Adrenal gland (tissue), 12 donors: ENCODE data around the gene LIPG. TPM values are rescaled to one million over a fixed set of nuclear protein-coding genes. Genes with fewer than 3 reads are reported as not detected.
A peak's percentile ranks its signal among the peaks of the same experiment; 100 is the strongest.

Experiments used
- DNase-seq, 7 donors: peaks; one replicate each; pipeline ENCODE4 v3.0.0-alpha.2; 2019 to 2020
- H3K27ac ChIP-seq, 5 donors: fragments of 200-600 bp; sonication (generic) in 4 of 5; 1 replicate in 3 of 5; 2 replicates in 2 of 5; pipeline versions ENCODE4 v1.5.1 to v1.8.0; 2016 to 2020; ENCODE audit warnings: mild to moderate bottlenecking in 1 of 5
- H3K27me3 ChIP-seq: fragments of 200-600 bp; 2 replicates; pipeline ENCODE4 v1.8.0; 2021
- H3K36me3 ChIP-seq, 2 donors: fragments of 200-600 bp; replicated peaks in 1 of 2; 1 replicate in 1 of 2; 2 replicates in 1 of 2; pipeline versions ENCODE4 v1.5.1 to v1.8.0; 2018 to 2022
- H3K4me1 ChIP-seq, 2 donors: fragments of 200-600 bp; replicated peaks in 1 of 2; 1 replicate in 1 of 2; 2 replicates in 1 of 2; pipeline versions ENCODE4 v1.5.1 to v1.8.0; 2018 to 2021
- H3K4me3 ChIP-seq, 4 donors: fragments of 200-600 bp; sonication (generic) in 3 of 4; one replicate each; pipeline ENCODE4 v1.5.1; 2016 to 2018
- H3K9me3 ChIP-seq, 3 donors: fragments of 200-600 bp; sonication (generic) in 1 of 3; replicated peaks in 1 of 3; 1 replicate in 2 of 3; 2 replicates in 1 of 3; pipeline versions ENCODE4 v1.5.1 to v1.8.0; 2016 to 2021
- POLR2A ChIP-seq, 2 donors: fragments of 450-650 bp; IDR thresholded peaks; one replicate each; pipeline ENCODE4 v1.6.1; 2017; ENCODE audit warnings: antibody characterized with exemption in 2 of 2, mild to moderate bottlenecking in 2 of 2, moderate library complexity in 1 of 2
- WGBS, 4 donors: extraction: QIAGEN DNeasy Blood & Tissue Kit in 2 of 4; methylation state at CpG; one replicate each; pipeline versions ENCODE4 v1.1.5 to v1.1.7; 2013 to 2017; 5-methylcytosine and 5-hydroxymethylcytosine counted together
- intact Hi-C, 2 donors: fragments of 100-400 bp; cut with DNase I; formaldehyde crosslinking; loops; one replicate each; pipeline versions ENCODE4 v1.14.1 to v1.15.0; 2022 to 2023
- polyA plus RNA-seq, 3 donors: library from polyadenylated mRNA; stranded (reverse); fragments of 200-250 nt in 2 of 3; fragments of 350-450 nt in 1 of 3; fragmentation: Illumina TruSeq in 1 of 3; extraction: RNeasy Lipid Tissue Mini Kit (QIAGEN cat#74804) in 1 of 3; gene quantifications; one replicate each; pipeline ENCODE4 v1.2.3, GENCODE V29; 2013 to 2014
- total RNA-seq, 9 donors: library from RNA; depleted of rRNA in 4 of 9; stranded (reverse); fragments of >200 nt in 4 of 9; fragments of 120-200 nt in 1 of 9; fragmentation: NEBNext Ultra II Directional in 1 of 9; extraction: Animal tissue kit (Norgen Biotek cat#: 25700) in 1 of 9; gene quantifications; one replicate each; pipeline versions ENCODE4 v1.1.0 to v1.2.4, GENCODE V29; 2013 to 2023
- TF ChIP-seq, protein P1 (sequence below), 6 experiments: fragments of 450-650 bp in 4 of 6; fragments of 200-600 bp in 2 of 6; sonication (generic) in 1 of 6; IDR thresholded peaks; 1 replicate in 5 of 6; 2 replicates in 1 of 6; pipeline versions ENCODE4 v1.5.1 to v1.8.0; 2016 to 2021; ENCODE audit warnings: antibody characterized with exemption in 6 of 6, mild to moderate bottlenecking in 2 of 6, moderate library complexity in 1 of 6
- donor health status: healthy with polysubstance abuse.
- donor health status: Bipolar disorder and iron deficiency.
- donor health status: DM: yes; HTN: yes; CAD: no.
- donor health status: DM: no; HTN: no; CAD: no.
- donor health status: DM: no; HTN: no; CAD: no.
- donor health status: DM: yes; HTN: yes; CAD: no.

LIPG gene
- total and polyA plus RNA-seq, 12 donors, result 0.16 to 2.8 (median 0.44) TPM; not detected in 1

DNA sequence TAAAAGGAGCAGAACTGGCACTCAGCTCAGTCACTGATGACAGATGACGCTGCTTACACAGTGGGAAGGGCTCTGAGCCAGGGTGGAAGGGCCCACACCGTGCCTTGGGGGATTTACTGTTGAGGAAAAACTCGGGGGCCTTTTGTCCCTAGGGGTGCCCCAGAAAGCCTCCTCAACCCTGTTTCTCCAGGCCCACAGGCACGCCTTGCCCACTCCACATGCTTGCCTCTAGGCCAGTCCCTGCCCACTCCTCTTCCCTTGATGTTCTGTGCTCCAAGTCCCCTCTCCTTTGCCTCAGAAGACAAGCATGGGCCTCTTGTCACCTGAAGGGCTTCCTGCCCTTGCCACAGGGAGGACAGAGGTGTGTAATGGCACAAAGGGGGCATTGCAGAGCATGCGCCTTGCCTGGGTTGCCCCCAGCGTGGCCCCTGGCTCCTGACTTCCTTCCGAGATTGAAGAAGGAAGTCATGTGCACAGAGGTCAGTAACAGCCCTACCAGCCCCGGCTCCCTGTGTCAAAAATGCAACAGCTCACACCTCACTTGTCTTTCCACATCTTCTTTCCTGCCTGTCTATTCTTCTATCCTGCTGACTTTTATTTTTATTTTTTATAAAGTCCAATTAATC is 65.1 kb downstream of the LIPG start:
- H3K4me1 ChIP-seq, result no peaks in the 10 kb centered on the region
- H3K27me3 ChIP-seq, result peaks cover 5% of the 10 kb centered on the region
- 62 to 81% (median 72%) methylated on average over 6 to 8 of the region's 8 CpGs for WGBS, 4 donors
- intact Hi-C loops, result no loop called here
- H3K36me3 ChIP-seq, result no peaks in the 10 kb centered on the region
- H3K4me3 ChIP-seq, result no peak overlapping the region
- no peak for DNase-seq
- H3K27ac ChIP-seq, result no peak overlapping the region
- TF ChIP-seq, protein P1, sequence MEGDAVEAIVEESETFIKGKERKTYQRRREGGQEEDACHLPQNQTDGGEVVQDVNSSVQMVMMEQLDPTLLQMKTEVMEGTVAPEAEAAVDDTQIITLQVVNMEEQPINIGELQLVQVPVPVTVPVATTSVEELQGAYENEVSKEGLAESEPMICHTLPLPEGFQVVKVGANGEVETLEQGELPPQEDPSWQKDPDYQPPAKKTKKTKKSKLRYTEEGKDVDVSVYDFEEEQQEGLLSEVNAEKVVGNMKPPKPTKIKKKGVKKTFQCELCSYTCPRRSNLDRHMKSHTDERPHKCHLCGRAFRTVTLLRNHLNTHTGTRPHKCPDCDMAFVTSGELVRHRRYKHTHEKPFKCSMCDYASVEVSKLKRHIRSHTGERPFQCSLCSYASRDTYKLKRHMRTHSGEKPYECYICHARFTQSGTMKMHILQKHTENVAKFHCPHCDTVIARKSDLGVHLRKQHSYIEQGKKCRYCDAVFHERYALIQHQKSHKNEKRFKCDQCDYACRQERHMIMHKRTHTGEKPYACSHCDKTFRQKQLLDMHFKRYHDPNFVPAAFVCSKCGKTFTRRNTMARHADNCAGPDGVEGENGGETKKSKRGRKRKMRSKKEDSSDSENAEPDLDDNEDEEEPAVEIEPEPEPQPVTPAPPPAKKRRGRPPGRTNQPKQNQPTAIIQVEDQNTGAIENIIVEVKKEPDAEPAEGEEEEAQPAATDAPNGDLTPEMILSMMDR (IDR thresholded peaks at IDR 0.05), result no peak
- TF ChIP-seq POLR2A (IDR thresholded peaks at IDR 0.05), result no peak
- no peaks in the 10 kb centered on the region for H3K9me3 ChIP-seq

DNA sequence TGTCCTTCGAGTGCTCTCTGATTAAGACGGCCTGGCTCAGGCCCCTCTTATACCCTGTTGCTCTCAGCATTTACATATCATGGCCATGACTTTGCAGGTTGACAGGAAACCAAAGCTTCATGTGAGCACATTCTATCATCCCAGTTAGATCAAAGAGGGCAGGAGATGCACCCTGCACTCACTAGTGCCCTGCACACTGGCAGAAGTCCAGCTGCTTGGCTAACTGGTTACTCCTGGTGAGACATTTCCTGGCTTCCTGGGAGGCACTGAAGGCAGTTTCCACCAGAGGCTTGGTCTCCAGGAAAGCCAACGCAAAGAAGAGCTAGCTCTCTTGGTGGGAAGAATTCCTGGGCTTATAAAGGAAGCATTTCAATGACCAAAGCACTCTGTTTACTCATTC is 66.3 kb downstream of the LIPG start:
- Histone ChIP-seq H3K4me3 (no peak overlapping the region), H3K27ac (no peak overlapping the region), H3K4me1 (no peaks in the 10 kb centered on the region), H3K36me3 (no peaks in the 10 kb centered on the region), H3K27me3 (peaks cover 4% of the 10 kb centered on the region), H3K9me3 (no peaks in the 10 kb centered on the region)
- no peak for DNase-seq
- intact Hi-C loops, result no loop called here
- 52 to 82% (median 63%) methylated on average over 3 of the region's 3 CpGs for WGBS, 4 donors
- no peak for TF ChIP-seq POLR2A (IDR thresholded peaks at IDR 0.05)
- TF ChIP-seq, protein P1 (IDR thresholded peaks at IDR 0.05), result no peak

- peak in 2 of 7 donors; percentile 15 to 20 for DNase-seq
- Histone ChIP-seq H3K4me1 (no peaks in the 10 kb centered on the region), H3K9me3 (no peaks in the 10 kb centered on the region), H3K36me3 (no peaks in the 10 kb centered on the region), H3K27me3 (no peaks in the 10 kb centered on the region), H3K27ac (no peak overlapping the region), H3K4me3 (no peak overlapping the region)
- WGBS, 4 donors, result 71 to 79% (median 75%) methylated on average over 13 to 16 of the region's 16 CpGs
- intact Hi-C loops, result no loop called here
- TF ChIP-seq, protein P1 (IDR thresholded peaks at IDR 0.05), result no peak
- no peak for TF ChIP-seq POLR2A (IDR thresholded peaks at IDR 0.05)
Measured at GRCh38 chr18:49628881-49629795, 67.3 kb downstream of the LIPG start.

- no peak for TF ChIP-seq POLR2A (IDR thresholded peaks at IDR 0.05)
- TF ChIP-seq, protein P1 (IDR thresholded peaks at IDR 0.05), result no peak
- no peaks in the 10 kb centered on the region for H3K4me1 ChIP-seq
- H3K36me3 ChIP-seq, result no peaks in the 10 kb centered on the region
- intact Hi-C loops, result no loop called here
- H3K9me3 ChIP-seq, result no peaks in the 10 kb centered on the region
- H3K4me3 ChIP-seq, result no peak overlapping the region
- no peak overlapping the region for H3K27ac ChIP-seq
- no peaks in the 10 kb centered on the region for H3K27me3 ChIP-seq
- DNase-seq, result peak in 5 of 7 donors; percentile 22 to 73 (median 39)
Measured at GRCh38 chr18:49630246-49630699, 68.4 kb downstream of the LIPG start.
